Measurements from ENCODE around the gene SLC7A5. TPM values are rescaled to one million over a fixed set of nuclear protein-coding genes. Genes with fewer than 3 reads are reported as not detected.

Gene SLC7A5
- total RNA-seq, 2 experiments from 2014 or later = 140 to 283 TPM

DNA sequence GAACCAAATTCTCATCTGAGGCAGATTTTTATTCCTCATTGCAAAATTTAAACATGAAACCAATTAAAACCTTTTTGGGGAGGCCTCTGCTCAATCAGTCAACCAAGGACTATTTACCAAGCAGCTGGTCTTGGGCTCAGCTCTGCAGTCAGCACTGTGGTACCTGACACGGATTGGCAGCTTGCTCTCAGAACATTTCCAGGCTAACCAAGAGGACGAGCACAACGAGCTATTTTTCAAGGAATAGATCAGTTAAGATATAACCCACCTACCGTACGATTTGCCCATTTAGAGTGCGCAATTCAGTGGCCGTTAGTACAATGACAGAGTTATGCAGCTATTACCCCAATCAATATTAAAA lies 77.1 kb downstream of the SLC7A5 start:
- ChIA-PET CTCF (ENCODE audit: unreplicated experiment) (no interaction called here), POLR2A (interaction anchor here (0.6 to 3.8 kb wide), 4 partner anchors 10 to 70 kb away, joined by 3 to 16 read pairs (median 4); no protein-coding TSS in a partner anchor)
- Histone ChIP-seq H3K4me2 (ENCODE audit: low read length) (no peak overlapping the region), H3K9me2 (ENCODE audit: insufficient read depth, low read length) (no peaks in the 10 kb centered on the region), H3K9me3 (ENCODE audit: low read length) (no peaks in the 10 kb centered on the region), H3K4me3 (ENCODE audit: low read depth, low read length, poor library complexity, severe bottlenecking) (no peak overlapping the region), H3K36me3 (ENCODE audit: insufficient read depth, low read length) (no peaks in the 10 kb centered on the region), H3K79me2 (ENCODE audit: insufficient read depth, low read depth, low read length) (no peaks in the 10 kb centered on the region), H3K4me1 (ENCODE audit: insufficient read depth, low read length, poor library complexity, severe bottlenecking) (no peaks in the 10 kb centered on the region), H3K27ac (ENCODE audit: low read depth, low read length, poor library complexity, severe bottlenecking) (no peak overlapping the region), H4K20me1 (ENCODE audit: insufficient read depth, low read length) (no peaks in the 10 kb centered on the region), H2AFZ (ENCODE audit: low read length) (no peak overlapping the region)
- intact Hi-C loops (cut with micrococcal nuclease; ENCODE audit: unreplicated experiment) = no loop called here
- no TSS peak for BruUV-seq (replicated peaks)
- DNase-seq (ENCODE audit: low spot score) = no peak
- TF ChIP-seq, protein P1, sequence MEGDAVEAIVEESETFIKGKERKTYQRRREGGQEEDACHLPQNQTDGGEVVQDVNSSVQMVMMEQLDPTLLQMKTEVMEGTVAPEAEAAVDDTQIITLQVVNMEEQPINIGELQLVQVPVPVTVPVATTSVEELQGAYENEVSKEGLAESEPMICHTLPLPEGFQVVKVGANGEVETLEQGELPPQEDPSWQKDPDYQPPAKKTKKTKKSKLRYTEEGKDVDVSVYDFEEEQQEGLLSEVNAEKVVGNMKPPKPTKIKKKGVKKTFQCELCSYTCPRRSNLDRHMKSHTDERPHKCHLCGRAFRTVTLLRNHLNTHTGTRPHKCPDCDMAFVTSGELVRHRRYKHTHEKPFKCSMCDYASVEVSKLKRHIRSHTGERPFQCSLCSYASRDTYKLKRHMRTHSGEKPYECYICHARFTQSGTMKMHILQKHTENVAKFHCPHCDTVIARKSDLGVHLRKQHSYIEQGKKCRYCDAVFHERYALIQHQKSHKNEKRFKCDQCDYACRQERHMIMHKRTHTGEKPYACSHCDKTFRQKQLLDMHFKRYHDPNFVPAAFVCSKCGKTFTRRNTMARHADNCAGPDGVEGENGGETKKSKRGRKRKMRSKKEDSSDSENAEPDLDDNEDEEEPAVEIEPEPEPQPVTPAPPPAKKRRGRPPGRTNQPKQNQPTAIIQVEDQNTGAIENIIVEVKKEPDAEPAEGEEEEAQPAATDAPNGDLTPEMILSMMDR (conservative IDR thresholded peaks at IDR 0.05; ENCODE audit: low read length) = no peak
- no peak for TF ChIP-seq EZH2phosphoT487 (IDR thresholded peaks at IDR 0.05; ENCODE audit: borderline replicate concordance, low read depth, low read length)

DNA sequence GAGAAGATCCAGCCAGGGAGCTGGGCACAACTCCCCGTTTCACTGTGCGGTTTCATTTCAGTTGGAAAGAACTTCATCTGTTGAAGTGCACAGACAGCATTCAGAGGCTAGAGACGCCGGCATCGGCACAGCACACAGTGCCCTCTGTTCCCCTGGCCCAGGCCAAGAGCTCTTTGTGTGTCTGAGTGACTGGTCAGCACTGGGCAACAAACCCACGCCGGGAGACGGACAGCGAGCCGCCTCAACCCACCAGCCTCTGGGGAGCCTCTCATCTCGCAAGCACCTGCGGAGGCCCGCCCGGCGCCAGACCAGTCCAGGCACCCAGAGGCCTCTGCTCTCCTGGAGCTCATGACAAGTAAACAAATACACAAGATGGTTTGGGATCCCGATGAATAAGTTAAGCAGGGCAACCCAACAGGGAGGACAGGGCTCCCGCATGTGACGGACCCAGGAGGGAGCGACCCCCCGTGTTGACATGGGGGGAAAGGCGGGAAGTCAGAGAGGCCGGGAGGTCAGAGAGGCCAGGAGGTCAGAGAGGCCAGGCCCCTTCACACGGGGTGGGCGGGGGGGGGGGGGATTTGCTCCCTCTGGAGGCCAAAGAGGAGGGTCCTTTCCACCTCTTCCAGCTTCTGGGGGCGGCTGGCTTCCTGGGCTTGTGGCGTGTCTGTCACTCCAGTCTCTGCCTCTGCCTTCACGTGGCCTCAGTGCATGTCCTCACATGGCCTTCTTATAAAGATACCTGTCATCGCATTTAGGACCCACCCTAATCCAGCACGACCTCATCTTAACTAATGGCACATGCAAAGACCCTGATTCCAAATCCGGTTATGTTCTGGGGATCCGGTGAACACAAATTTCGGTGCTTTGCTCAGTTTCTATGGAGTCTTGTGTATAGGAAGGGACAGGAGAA lies 77.8 kb downstream of the SLC7A5 start:
- intact Hi-C loops (cut with micrococcal nuclease; ENCODE audit: unreplicated experiment) = no loop called here
- no peaks in the 10 kb centered on the region for H3K4me1 ChIP-seq (ENCODE audit: insufficient read depth, low read length, poor library complexity, severe bottlenecking)
- no peak overlapping the region for H3K27ac ChIP-seq (ENCODE audit: low read depth, low read length, poor library complexity, severe bottlenecking)
- no peak overlapping the region for H3K4me3 ChIP-seq (ENCODE audit: low read depth, low read length, poor library complexity, severe bottlenecking)
- no peaks in the 10 kb centered on the region for H4K20me1 ChIP-seq (ENCODE audit: insufficient read depth, low read length)
- TF ChIP-seq, protein P1 (conservative IDR thresholded peaks at IDR 0.05; ENCODE audit: low read length) = no peak
- TF ChIP-seq EZH2phosphoT487 (IDR thresholded peaks at IDR 0.05; ENCODE audit: borderline replicate concordance, low read depth, low read length) = no peak
- BruUV-seq (replicated peaks) = no TSS peak
- DNase-seq (ENCODE audit: low spot score) = no peak
- H3K79me2 ChIP-seq (ENCODE audit: insufficient read depth, low read depth, low read length) = no peaks in the 10 kb centered on the region
- H3K9me2 ChIP-seq (ENCODE audit: insufficient read depth, low read length) = no peaks in the 10 kb centered on the region
- no peak overlapping the region for H3K4me2 ChIP-seq (ENCODE audit: low read length)
- no peaks in the 10 kb centered on the region for H3K36me3 ChIP-seq (ENCODE audit: insufficient read depth, low read length)
- CTCF ChIA-PET (ENCODE audit: unreplicated experiment) = no interaction called here
- POLR2A ChIA-PET = interaction anchor here (0.7 to 3.8 kb wide), 3 partner anchors 11 to 59 kb away, joined by 3 to 16 read pairs (median 4); no protein-coding TSS in a partner anchor
- no peaks in the 10 kb centered on the region for H3K9me3 ChIP-seq (ENCODE audit: low read length)
- no peak overlapping the region for H2AFZ ChIP-seq (ENCODE audit: low read length)
